NT2/D1 (cell line): ENCODE measurements around the gene CEBPB.

Source experiments
- YY1 ChIP-seq: IDR thresholded peaks from 2 replicates; pipeline ENCODE4 v1.6.1; 2011; ENCODE audit not compliant: insufficient read length, insufficient read depth
- ZNF274 ChIP-seq: IDR thresholded peaks from 2 replicates; pipeline ENCODE4 v1.6.1; 2011; ENCODE audit warnings: mild to moderate bottlenecking, low read depth, low read length

DNA sequence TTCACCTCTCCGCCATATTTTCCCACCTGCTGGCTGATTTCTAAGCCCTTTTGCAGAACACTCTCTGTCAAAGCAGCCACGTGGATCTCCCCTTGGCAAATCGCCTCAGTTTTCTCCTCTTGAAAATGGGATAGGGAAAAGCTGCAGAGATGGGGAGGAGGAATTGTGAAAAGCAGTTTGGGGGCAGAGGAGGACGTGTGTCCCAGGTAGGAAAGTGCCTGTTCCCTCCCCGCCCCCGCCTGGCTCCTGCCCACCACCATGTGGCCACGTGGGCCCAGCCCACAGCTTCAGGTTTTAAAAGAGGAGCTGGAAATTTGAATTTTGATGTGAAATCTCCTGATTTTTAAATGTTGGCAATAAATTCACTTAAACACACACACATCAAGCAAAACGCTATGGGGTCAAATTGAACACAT, 3.6 kb upstream of the CEBPB start:
- TF ChIP-seq YY1 (no peak), ZNF274 (no peak)
